Effector memory CD8-positive, alpha-beta T cell (primary cell): ENCODE data around the gene TUBB1.

Experiments used
- ATAC-seq: fragments of 150-1000 bp; cut with Tn5 transposase; replicated peaks from 2 replicates; pipeline ENCODE4 v1.10.0; 2021; ENCODE audit warnings: mild to moderate bottlenecking, moderate library complexity
- DNase-seq, 3 experiments: peaks; one replicate each; pipeline ENCODE4 v3.0.0; 2021
- H3K27ac Mint-ChIP-seq, 2 donors: one replicate each; pipeline ENCODE4 v1.8.0; 2022; ENCODE audit warnings: mild to moderate bottlenecking in 2 of 2, mixed read lengths in 2 of 2, moderate library complexity in 2 of 2
- H3K27me3 Mint-ChIP-seq, 2 donors: one replicate each; pipeline ENCODE4 v1.8.0; 2022; ENCODE audit warnings: mixed read lengths in 2 of 2
- H3K36me3 Mint-ChIP-seq: one replicate; pipeline ENCODE4 v1.8.0; 2022; ENCODE audit warnings: mild to moderate bottlenecking, moderate library complexity, mixed read lengths; ENCODE audit not compliant: insufficient read depth
- H3K4me1 Mint-ChIP-seq, 2 donors: one replicate each; pipeline ENCODE4 v1.8.0; 2022; ENCODE audit warnings: low read depth in 2 of 2, mixed read lengths in 2 of 2
- H3K4me3 Mint-ChIP-seq, 2 donors: one replicate each; pipeline ENCODE4 v1.8.0; 2022; ENCODE audit warnings: mild to moderate bottlenecking in 2 of 2, mixed read lengths in 2 of 2, moderate library complexity in 2 of 2
- H3K9me3 Mint-ChIP-seq, 2 donors: one replicate each; pipeline ENCODE4 v1.8.0; 2022; ENCODE audit warnings: mixed read lengths in 2 of 2

TUBB1 gene

DNA sequence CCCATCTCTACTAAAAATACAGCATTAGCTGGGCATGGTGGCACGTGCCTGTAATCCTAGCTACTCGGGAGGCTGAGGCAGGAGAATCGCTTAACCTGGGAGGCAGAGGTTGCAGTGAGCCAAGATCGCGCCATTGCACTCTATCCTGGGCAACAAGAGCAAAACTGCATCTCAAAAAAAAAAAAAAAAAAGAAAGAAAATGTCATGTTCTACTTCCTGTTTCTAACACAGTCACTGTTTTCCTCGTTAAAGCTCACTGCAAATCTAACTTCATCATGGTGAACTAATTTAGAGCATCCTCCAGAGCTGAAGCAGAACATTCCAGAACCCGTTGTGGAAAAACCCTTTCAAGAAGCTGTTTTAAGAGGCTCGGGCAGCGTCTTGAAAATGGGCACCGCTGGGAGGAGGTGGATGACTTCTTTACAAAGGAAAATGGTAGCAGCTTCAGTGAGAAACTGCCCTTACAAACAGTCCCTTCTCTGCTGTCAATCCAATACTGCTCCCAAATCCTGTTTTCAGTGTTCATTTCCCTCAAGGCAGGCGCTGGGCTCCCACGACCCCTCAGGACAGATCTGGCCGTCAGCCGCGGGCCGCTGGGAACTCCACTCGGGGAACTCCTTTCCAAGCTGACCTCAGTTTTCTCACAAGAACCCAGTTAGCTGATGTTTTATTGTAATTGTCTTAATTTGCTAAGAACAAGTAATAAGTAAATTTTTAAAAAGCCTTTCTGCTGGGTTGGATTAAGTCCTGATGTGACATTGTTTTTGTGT lies 24.7 kb upstream of the TUBB1 start:
- no peak for DNase-seq
- Mint-ChIP-seq H3K4me1 (no peaks in the 10 kb centered on the region), H3K27me3 (no peaks in the 10 kb centered on the region), H3K27ac (no peak overlapping the region), H3K9me3 (no peaks in the 10 kb centered on the region), H3K4me3 (no peak overlapping the region), H3K36me3 (peaks cover 87% of the 10 kb centered on the region)
- no peak for ATAC-seq

DNA sequence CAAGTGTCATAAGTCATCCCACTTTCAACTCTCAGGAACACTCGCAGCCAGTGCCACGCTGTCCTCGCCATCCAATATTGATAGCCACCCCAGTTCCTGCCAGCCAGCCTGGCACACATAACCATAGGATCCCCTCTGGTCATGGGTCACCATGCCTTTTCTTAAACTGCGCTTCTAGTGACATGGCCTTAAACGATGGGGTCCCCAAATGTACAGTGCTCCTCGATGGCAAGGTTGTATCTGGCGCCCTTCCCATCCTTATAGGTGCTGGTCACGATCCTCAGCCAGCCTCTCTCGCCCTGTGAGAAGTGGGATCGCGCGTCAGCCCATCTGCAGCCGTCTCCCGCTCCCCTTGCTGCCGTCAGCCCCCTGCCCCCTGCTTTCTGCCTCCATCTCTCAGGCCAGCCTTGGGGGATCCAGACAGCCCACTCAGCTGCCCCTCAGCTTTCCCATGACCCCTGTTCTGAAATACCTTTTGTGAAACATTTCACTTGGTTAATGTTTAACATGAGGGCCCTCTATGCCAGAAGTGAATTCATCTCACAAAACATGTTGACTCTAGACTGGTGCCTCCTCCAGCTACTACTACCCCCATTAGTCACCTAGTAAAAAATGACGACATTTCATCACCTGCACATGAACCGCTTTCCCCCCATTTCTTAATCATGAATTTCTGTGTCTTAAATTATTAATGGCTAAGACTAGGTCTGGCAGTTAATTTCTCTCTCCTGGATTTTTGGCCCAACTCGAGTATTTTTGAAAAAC lies 23.6 kb upstream of the TUBB1 start:
- no peak overlapping the region for H3K4me3 Mint-ChIP-seq
- DNase-seq (no peak), ATAC-seq (no peak)
- peak overlapping the region in 1 of 2 donors; percentile 38 for H3K27ac Mint-ChIP-seq
- no peaks in the 10 kb centered on the region for H3K27me3 Mint-ChIP-seq
- no peaks in the 10 kb centered on the region for H3K4me1 Mint-ChIP-seq
- peaks cover 81% of the 10 kb centered on the region for H3K36me3 Mint-ChIP-seq
- no peaks in the 10 kb centered on the region for H3K9me3 Mint-ChIP-seq

DNA sequence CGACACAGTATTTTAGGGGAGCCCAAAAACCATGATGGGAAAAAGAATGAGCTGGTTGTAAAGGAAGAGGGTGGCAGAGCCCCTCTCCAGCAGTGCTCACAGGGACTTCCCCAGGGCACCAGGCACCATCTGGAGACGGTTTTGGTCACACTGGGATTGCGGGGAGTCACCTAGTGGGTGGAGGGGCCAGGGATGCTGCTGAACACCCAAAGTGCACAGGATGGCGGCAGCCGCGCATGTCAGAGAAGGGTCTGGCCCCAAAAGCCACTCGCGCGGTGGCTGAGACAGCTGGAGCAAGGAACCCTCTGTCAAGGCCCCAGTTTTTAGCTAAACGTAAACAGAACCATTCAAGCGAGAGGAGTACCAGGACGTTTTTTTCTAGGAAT lies 23.0 kb upstream of the TUBB1 start:
- DNase-seq (no peak), ATAC-seq (no peak)
- no peak overlapping the region for H3K4me3 Mint-ChIP-seq
- no peaks in the 10 kb centered on the region for H3K9me3 Mint-ChIP-seq
- no peaks in the 10 kb centered on the region for H3K27me3 Mint-ChIP-seq
- no peaks in the 10 kb centered on the region for H3K4me1 Mint-ChIP-seq
- peak overlapping the region in 1 of 2 donors; percentile 38 for H3K27ac Mint-ChIP-seq
- peaks cover 75% of the 10 kb centered on the region for H3K36me3 Mint-ChIP-seq

GRCh38 chr20:58997141-58997770 lies 22.0 kb upstream of the TUBB1 start:
- Mint-ChIP-seq H3K4me3 (no peak overlapping the region), H3K4me1 (peaks cover 0 to under 1% of the 10 kb centered on the region in 2 donors), H3K27ac (peak overlapping the region in 1 of 2 donors; percentile 57), H3K27me3 (no peaks in the 10 kb centered on the region), H3K36me3 (peaks cover 66% of the 10 kb centered on the region), H3K9me3 (no peaks in the 10 kb centered on the region)
- ATAC-seq (no peak), DNase-seq (no peak)

GRCh38 chr20:58998656-58999055 lies 20.6 kb upstream of the TUBB1 start:
- Mint-ChIP-seq H3K9me3 (no peaks in the 10 kb centered on the region), H3K4me3 (no peak overlapping the region), H3K27me3 (no peaks in the 10 kb centered on the region), H3K36me3 (peaks cover 55% of the 10 kb centered on the region), H3K27ac (no peak overlapping the region), H3K4me1 (peaks cover 5 to 10% of the 10 kb centered on the region in 2 donors)
- DNase-seq (no peak), ATAC-seq (no peak)

DNA sequence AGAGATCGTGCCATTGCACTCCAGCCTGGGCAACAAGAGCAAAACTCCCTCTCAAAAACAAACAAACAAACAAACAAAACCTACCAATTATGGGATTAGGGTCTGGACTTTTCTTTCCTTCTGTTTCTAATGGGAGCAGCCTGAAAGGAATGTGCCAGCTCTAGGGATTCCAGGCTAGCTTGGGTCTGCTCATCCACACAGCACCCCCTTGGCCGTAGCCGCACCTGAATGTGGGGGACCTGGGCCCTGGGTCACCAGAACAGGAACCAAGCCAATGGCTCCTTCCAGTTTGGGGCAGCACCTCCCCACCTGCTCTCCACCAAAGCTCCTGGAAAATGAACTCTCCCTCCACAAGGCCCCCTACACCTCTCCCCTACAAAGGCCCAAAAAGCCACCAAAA lies 18.9 kb upstream of the TUBB1 start:
- ATAC-seq (no peak), DNase-seq (no peak)
- Mint-ChIP-seq H3K27me3 (no peaks in the 10 kb centered on the region), H3K36me3 (peaks cover 43% of the 10 kb centered on the region), H3K9me3 (no peaks in the 10 kb centered on the region), H3K4me1 (peaks cover 20 to 26% of the 10 kb centered on the region in 2 donors), H3K4me3 (no peak overlapping the region), H3K27ac (no peak overlapping the region)

DNA sequence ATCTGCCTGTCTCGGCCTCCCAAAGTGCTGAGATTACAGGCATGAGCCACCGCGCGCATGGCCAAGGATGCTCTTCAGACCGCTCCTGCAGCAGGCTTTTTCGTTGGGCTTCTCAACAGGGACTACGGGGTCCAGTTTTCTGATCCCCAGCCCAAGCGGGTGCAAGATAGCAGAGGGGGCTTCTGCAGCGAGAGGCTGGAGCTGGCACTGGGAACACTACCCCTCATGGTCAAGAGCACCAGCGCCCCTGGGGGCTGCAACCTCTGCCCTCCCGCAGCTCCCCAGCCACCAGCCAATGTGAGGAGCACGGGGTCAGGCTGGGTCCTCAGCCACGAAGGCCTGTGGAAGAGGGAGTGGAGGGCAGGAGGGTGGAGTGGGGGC lies 18.2 kb upstream of the TUBB1 start:
- H3K36me3 Mint-ChIP-seq = peaks cover 36% of the 10 kb centered on the region
- no peaks in the 10 kb centered on the region for H3K27me3 Mint-ChIP-seq
- H3K9me3 Mint-ChIP-seq = no peaks in the 10 kb centered on the region
- no peak overlapping the region for H3K4me3 Mint-ChIP-seq
- DNase-seq (no peak), ATAC-seq (no peak)
- H3K4me1 Mint-ChIP-seq = peaks cover 27 to 33% of the 10 kb centered on the region in 2 donors
- no peak overlapping the region for H3K27ac Mint-ChIP-seq

GRCh38 chr20:59001449-59002171 lies 17.6 kb upstream of the TUBB1 start:
- Mint-ChIP-seq H3K27me3 (no peaks in the 10 kb centered on the region), H3K36me3 (peaks cover 31% of the 10 kb centered on the region), H3K4me3 (no peak overlapping the region)

DNA sequence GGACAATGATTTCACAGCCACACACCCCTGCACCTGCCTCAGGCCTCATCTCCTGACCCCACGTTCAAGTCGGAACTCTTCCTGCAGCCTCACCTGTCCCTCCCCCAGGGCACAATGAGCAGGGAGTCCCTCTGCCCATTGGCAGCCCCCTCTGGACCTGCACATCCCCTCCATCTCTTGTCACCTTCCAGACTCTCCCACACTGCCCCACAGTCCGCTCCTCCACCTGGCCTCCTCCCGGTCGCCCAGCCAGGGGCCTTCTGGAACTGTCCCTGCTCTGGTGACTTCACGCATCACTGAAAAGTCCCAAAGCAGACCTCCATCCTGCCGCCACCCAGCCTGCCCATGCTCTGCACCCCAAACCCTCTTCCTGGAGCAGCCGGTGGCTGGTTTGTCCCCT lies 16.8 kb upstream of the TUBB1 start:
- no peak for DNase-seq
- ATAC-seq = no peak
- Mint-ChIP-seq H3K36me3 (peaks cover 23% of the 10 kb centered on the region), H3K27ac (peak overlapping the region in 1 of 2 donors; percentile 97), H3K27me3 (no peaks in the 10 kb centered on the region), H3K9me3 (no peaks in the 10 kb centered on the region), H3K4me3 (no peak overlapping the region), H3K4me1 (peaks cover 30 to 35% of the 10 kb centered on the region in 2 donors)

More at GRCh38 chr20:59001449-59002171, 17.6 kb upstream of the TUBB1 start:
- Mint-ChIP-seq H3K27ac (no peak overlapping the region), H3K4me1 (peaks cover 30 to 35% of the 10 kb centered on the region in 2 donors), H3K9me3 (no peaks in the 10 kb centered on the region)
- no peak for ATAC-seq
- DNase-seq = no peak

DNA sequence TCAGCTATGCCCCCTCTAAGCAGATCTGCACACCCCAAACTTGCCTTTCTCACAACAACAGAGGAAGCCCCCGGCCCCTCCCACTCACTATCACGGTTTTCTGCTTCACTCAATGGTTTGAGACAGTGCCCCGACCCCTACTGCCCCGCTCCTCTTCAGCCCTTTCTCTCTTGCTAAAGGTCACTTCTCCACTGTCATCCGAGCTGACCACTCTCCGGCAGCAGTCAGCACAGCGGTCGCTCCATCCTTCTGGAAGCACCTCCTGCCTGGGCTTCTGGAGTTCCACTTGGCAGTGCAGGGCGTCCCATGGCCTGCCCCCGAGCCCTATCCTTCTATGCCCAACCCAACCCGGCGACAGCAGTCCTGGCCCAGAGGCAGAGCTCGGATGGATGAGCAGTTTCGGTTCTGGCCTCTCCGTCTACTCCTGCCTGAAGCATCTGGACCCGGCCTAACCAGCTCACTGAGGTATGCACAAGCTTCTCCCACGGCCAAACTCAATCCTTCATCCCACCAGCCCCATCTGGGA lies 16.3 kb upstream of the TUBB1 start:
- Mint-ChIP-seq H3K4me3 (no peak overlapping the region), H3K27ac (peak overlapping the region; percentile 93 to 97)
- no peak for ATAC-seq

DNA sequence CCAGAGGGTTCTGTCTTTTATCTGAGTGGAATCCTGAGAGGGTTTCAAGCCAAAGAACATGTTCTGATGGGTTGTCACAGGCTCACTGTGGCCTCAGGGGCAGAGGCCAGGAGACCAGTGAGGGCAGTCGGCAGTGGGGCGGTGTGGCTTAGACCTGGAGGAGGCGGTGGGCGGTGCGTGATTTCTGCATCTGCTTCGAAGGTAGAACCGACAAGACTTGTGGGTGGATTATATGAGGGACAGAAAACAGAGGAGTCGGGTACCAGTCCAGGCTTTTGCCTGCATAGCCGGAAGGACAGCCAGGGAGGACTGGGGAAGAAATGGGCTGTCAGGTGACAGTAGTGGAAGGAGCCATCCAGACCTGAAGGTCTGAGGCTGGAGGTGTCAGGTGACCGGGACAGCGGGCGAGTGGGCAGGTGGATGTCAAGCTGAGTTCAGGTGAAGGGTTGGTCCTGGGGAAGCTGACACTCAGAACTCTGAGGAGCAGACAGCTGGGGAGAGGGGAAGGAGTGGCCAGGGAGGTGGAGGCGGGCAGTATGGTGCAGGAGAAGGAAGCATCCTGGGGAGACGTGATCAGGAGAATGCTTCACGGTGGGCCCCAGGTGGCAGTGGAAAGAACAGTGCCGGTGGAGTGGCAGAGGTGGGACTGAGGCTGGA lies 15.3 kb upstream of the TUBB1 start:
- no peak for DNase-seq
- no peaks in the 10 kb centered on the region for H3K27me3 Mint-ChIP-seq
- H3K36me3 Mint-ChIP-seq = peaks cover 15% of the 10 kb centered on the region
- peak overlapping the region; percentile 93 to 97 for H3K27ac Mint-ChIP-seq
- peak overlapping the region; percentile 82 for H3K4me3 Mint-ChIP-seq
- H3K4me1 Mint-ChIP-seq = peaks cover 33 to 35% of the 10 kb centered on the region in 2 donors
- no peaks in the 10 kb centered on the region for H3K9me3 Mint-ChIP-seq
- ATAC-seq = no peak

More for the DNA sequence above, 16.3 kb upstream of the TUBB1 start:
- Mint-ChIP-seq H3K9me3 (no peaks in the 10 kb centered on the region), H3K4me1 (peaks cover 33 to 35% of the 10 kb centered on the region in 2 donors), H3K36me3 (peaks cover 20% of the 10 kb centered on the region), H3K27me3 (no peaks in the 10 kb centered on the region)
- DNase-seq = no peak

DNA sequence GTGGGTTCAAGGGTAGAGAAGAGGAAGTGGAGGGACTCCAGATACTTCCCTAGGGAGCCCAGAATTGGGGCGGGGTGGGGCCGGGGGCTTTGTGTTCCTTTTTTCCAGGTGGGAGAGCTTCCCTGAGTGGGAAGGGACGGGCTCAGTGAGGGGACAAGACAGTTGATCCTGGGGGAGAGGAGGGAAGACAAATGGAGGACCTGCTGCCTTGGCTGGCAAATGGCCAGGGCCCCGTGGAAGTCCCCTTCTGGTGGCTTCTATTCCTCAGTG lies 14.8 kb upstream of the TUBB1 start:
- ATAC-seq = no peak

More for the DNA sequence above, 14.8 kb upstream of the TUBB1 start:
- DNase-seq = peak; percentile 33 to 44 (median 40)
- Mint-ChIP-seq H3K4me3 (peak overlapping the region; percentile 82), H3K36me3 (peaks cover 12% of the 10 kb centered on the region), H3K27me3 (no peaks in the 10 kb centered on the region), H3K9me3 (no peaks in the 10 kb centered on the region), H3K4me1 (peaks cover 33 to 35% of the 10 kb centered on the region in 2 donors), H3K27ac (peak overlapping the region; percentile 93 to 97)
